Trophoblast cell (in vitro differentiated cells and primary cell): ENCODE data around the gene ZNF536.
"Not testable (repeated sequence)": the region's sequence is repeated elsewhere in the genome, so short reads cannot be mapped to it uniquely, and the experiment has no call there.

ENCODE experiments used
- DNase-seq, 2 donors: peaks; one replicate each; pipeline ENCODE4 v3.0.0-alpha.2; 2016
- H2AFZ ChIP-seq: 2 replicates; pipeline ENCODE4 v1.6.1; 2013; ENCODE audit warnings: low read length, moderate library complexity, mild to moderate bottlenecking; ENCODE audit not compliant: insufficient read depth, poor library complexity
- H2AK5ac ChIP-seq: 2 replicates; pipeline ENCODE4 v1.6.1; 2013; ENCODE audit warnings: mild to moderate bottlenecking, low read length
- H2BK120ac ChIP-seq: 2 replicates; pipeline ENCODE4 v1.6.1; 2013; ENCODE audit warnings: low read length, mild to moderate bottlenecking, moderate library complexity; ENCODE audit not compliant: insufficient read depth, poor library complexity
- H2BK12ac ChIP-seq: 2 replicates; pipeline ENCODE4 v1.6.1; 2013; ENCODE audit warnings: mild to moderate bottlenecking, low read length, moderate library complexity
- H2BK5ac ChIP-seq: 2 replicates; pipeline ENCODE4 v1.6.1; 2013; ENCODE audit warnings: low read length, low read depth, moderate library complexity, mild to moderate bottlenecking; ENCODE audit not compliant: poor library complexity
- H3K14ac ChIP-seq: 2 replicates; pipeline ENCODE4 v1.6.1; 2013; ENCODE audit warnings: mild to moderate bottlenecking, low read length
- H3K18ac ChIP-seq: 2 replicates; pipeline ENCODE4 v1.6.1; 2013; ENCODE audit warnings: mild to moderate bottlenecking, low read length
- H3K23ac ChIP-seq: 2 replicates; pipeline ENCODE4 v1.6.1; 2013; ENCODE audit warnings: low read length
- H3K27ac ChIP-seq: 2 replicates; pipeline ENCODE4 v1.5.1; 2013; ENCODE audit warnings: low read depth, mild to moderate bottlenecking, inconsistent platforms, low read length, moderate library complexity
- H3K27me3 ChIP-seq: 2 replicates; pipeline ENCODE4 v1.6.1; 2013; ENCODE audit warnings: inconsistent platforms, mild to moderate bottlenecking, low read length, moderate library complexity; ENCODE audit not compliant: insufficient read depth
- H3K36me3 ChIP-seq, 2 experiments: 1 replicate in 1 of 2; 2 replicates in 1 of 2; pipeline ENCODE4 v1.6.1; 2013; ENCODE audit warnings: low read length in 2 of 2, mild to moderate bottlenecking in 2 of 2, moderate library complexity in 1 of 2; ENCODE audit not compliant: insufficient read depth in 2 of 2, control insufficient read depth in 1 of 2
- H3K4ac ChIP-seq: 2 replicates; pipeline ENCODE4 v1.6.1; 2013; ENCODE audit warnings: low read depth, mild to moderate bottlenecking, low read length, moderate library complexity
- H3K4me1 ChIP-seq, 2 experiments: 1 replicate in 1 of 2; 2 replicates in 1 of 2; pipeline ENCODE4 v1.6.1; 2013; ENCODE audit warnings: low read length in 2 of 2, mild to moderate bottlenecking in 2 of 2, moderate library complexity in 1 of 2; ENCODE audit not compliant: insufficient read depth in 2 of 2, control insufficient read depth in 1 of 2
- H3K4me2 ChIP-seq: 2 replicates; pipeline ENCODE4 v1.6.1; 2013; ENCODE audit warnings: inconsistent platforms, mild to moderate bottlenecking, low read length, moderate library complexity
- H3K4me3 ChIP-seq: 2 replicates; pipeline ENCODE4 v1.5.1; 2013; ENCODE audit warnings: mild to moderate bottlenecking, low read depth, low read length, inconsistent platforms
- H3K79me1 ChIP-seq: one replicate; pipeline ENCODE4 v1.6.1; 2013; ENCODE audit warnings: low read length
- H3K79me2 ChIP-seq: 2 replicates; pipeline ENCODE4 v1.6.1; 2013; ENCODE audit warnings: low read length, mild to moderate bottlenecking; ENCODE audit not compliant: control insufficient read depth, insufficient read depth, poor library complexity
- H3K9ac ChIP-seq: 2 replicates; pipeline ENCODE4 v1.6.1; 2013; ENCODE audit warnings: mild to moderate bottlenecking, low read length
- H3K9me3 ChIP-seq: 2 replicates; pipeline ENCODE4 v1.6.1; 2013; ENCODE audit warnings: low read depth, mild to moderate bottlenecking, control low read depth, inconsistent platforms, low read length; ENCODE audit not compliant: insufficient read depth
- H4K12ac ChIP-seq: 2 replicates; pipeline ENCODE4 v1.6.1; 2013; ENCODE audit warnings: low read depth, mild to moderate bottlenecking, low read length, moderate library complexity
- H4K8ac ChIP-seq: 2 replicates; pipeline ENCODE4 v1.6.1; 2013; ENCODE audit warnings: low read depth, mild to moderate bottlenecking, low read length, moderate library complexity
- H4K91ac ChIP-seq: one replicate; pipeline ENCODE4 v1.6.1; 2013; ENCODE audit warnings: low read depth, mild to moderate bottlenecking, low read length, moderate library complexity
- WGBS: extraction: QIAGEN DNeasy Blood & Tissue Kit; methylation state at CpG from one replicate; pipeline ENCODE4 v1.1.7; 2013; ENCODE audit warnings: missing lambda C conversion rate; ENCODE audit not compliant: insufficient read length, insufficient coverage; ENCODE audit errors: extremely low coverage; 5-methylcytosine and 5-hydroxymethylcytosine counted together

Gene ZNF536

GRCh38 chr19:30394481-30395151 lies 22.4 kb downstream of the ZNF536 start:
- WGBS = no CpG with 5 or more reads among the region's 6 CpGs
- H2BK12ac ChIP-seq = no peak overlapping the region
- H2AK5ac ChIP-seq = no peak overlapping the region
- no peak overlapping the region for H2BK120ac ChIP-seq
- peaks cover 2 to 6% of the 10 kb centered on the region in 2 experiments for H3K4me1 ChIP-seq
- H3K27ac ChIP-seq = no peak overlapping the region
- no peaks in the 10 kb centered on the region for H3K79me1 ChIP-seq
- H3K27me3 ChIP-seq = no peaks in the 10 kb centered on the region
- no peak overlapping the region for H3K4ac ChIP-seq
- no peak overlapping the region for H3K4me2 ChIP-seq
- no peaks in the 10 kb centered on the region for H3K79me2 ChIP-seq
- H2AFZ ChIP-seq = no peak overlapping the region
- no peak overlapping the region for H4K91ac ChIP-seq
- H3K23ac ChIP-seq = no peak overlapping the region
- no peak overlapping the region for H3K18ac ChIP-seq
- no peak overlapping the region for H3K14ac ChIP-seq
- H4K12ac ChIP-seq = no peak overlapping the region
- no peaks in the 10 kb centered on the region for H3K36me3 ChIP-seq
- H3K4me3 ChIP-seq = no peak overlapping the region
- H3K9ac ChIP-seq = no peak overlapping the region
- H3K9me3 ChIP-seq = no peaks in the 10 kb centered on the region
- H2BK5ac ChIP-seq = no peak overlapping the region
- no peak for DNase-seq
- no peak overlapping the region for H4K8ac ChIP-seq

GRCh38 chr19:30395283-30395682 lies 23.1 kb downstream of the ZNF536 start:
- Histone ChIP-seq H3K27me3 (no peaks in the 10 kb centered on the region), H4K12ac (no peak overlapping the region), H3K79me2 (no peaks in the 10 kb centered on the region), H3K4me3 (no peak overlapping the region), H3K4me1 (peaks cover 2 to 6% of the 10 kb centered on the region in 2 experiments), H3K36me3 (no peaks in the 10 kb centered on the region), H2BK120ac (no peak overlapping the region), H3K23ac (no peak overlapping the region), H3K9ac (no peak overlapping the region), H2BK12ac (no peak overlapping the region), H4K8ac (no peak overlapping the region), H3K9me3 (no peaks in the 10 kb centered on the region), H3K4me2 (no peak overlapping the region), H4K91ac (no peak overlapping the region), H2AFZ (no peak overlapping the region), H3K14ac (no peak overlapping the region), H2AK5ac (no peak overlapping the region), H2BK5ac (no peak overlapping the region), H3K4ac (no peak overlapping the region), H3K18ac (no peak overlapping the region), H3K79me1 (no peaks in the 10 kb centered on the region), H3K27ac (no peak overlapping the region)
- DNase-seq = no peak
- no CpG with 5 or more reads among the region's 2 CpGs for WGBS

GRCh38 chr19:30398539-30398938 lies 26.4 kb downstream of the ZNF536 start:
- H3K4me2 ChIP-seq = not testable (repeated sequence)

GRCh38 chr19:30401956-30402355 lies 29.8 kb downstream of the ZNF536 start:
- H3K9me3 ChIP-seq = peaks cover 3% of the 10 kb centered on the region
- no peak overlapping the region for H4K91ac ChIP-seq
- H3K18ac ChIP-seq = no peak overlapping the region
- H4K12ac ChIP-seq = no peak overlapping the region
- H2AFZ ChIP-seq = no peak overlapping the region
- H2BK12ac ChIP-seq = no peak overlapping the region
- no peaks in the 10 kb centered on the region for H3K79me1 ChIP-seq
- H2BK5ac ChIP-seq = no peak overlapping the region
- no peak overlapping the region for H2AK5ac ChIP-seq
- H3K14ac ChIP-seq = no peak overlapping the region
- no peak overlapping the region for H3K9ac ChIP-seq
- H3K4me2 ChIP-seq = no peak overlapping the region
- H3K27ac ChIP-seq = no peak overlapping the region
- no peak overlapping the region for H3K4me3 ChIP-seq
- H3K27me3 ChIP-seq = no peaks in the 10 kb centered on the region
- no peak for DNase-seq
- H3K23ac ChIP-seq = no peak overlapping the region
- H3K4ac ChIP-seq = no peak overlapping the region
- WGBS = no CpG with 5 or more reads among the region's 4 CpGs
- no peak overlapping the region for H2BK120ac ChIP-seq
- H3K36me3 ChIP-seq = no peaks in the 10 kb centered on the region
- H4K8ac ChIP-seq = no peak overlapping the region
- no peaks in the 10 kb centered on the region for H3K4me1 ChIP-seq
- no peaks in the 10 kb centered on the region for H3K79me2 ChIP-seq

More at GRCh38 chr19:30398539-30398938, 26.4 kb downstream of the ZNF536 start:
- DNase-seq, H3K9ac ChIP-seq, H2AFZ ChIP-seq, H3K36me3 ChIP-seq, H3K9me3 ChIP-seq, H4K91ac ChIP-seq, H3K23ac ChIP-seq, H3K27me3 ChIP-seq, H2BK5ac ChIP-seq, H3K79me1 ChIP-seq, H4K8ac ChIP-seq, H4K12ac ChIP-seq, H3K14ac ChIP-seq, H3K18ac ChIP-seq, H3K4me1 ChIP-seq, H3K4ac ChIP-seq, H2BK120ac ChIP-seq, H3K4me3 ChIP-seq, H2BK12ac ChIP-seq, H3K27ac ChIP-seq, H2AK5ac ChIP-seq, H3K79me2 ChIP-seq: not testable (repeated sequence)
- WGBS = no CpG with 5 or more reads among the region's 3 CpGs
